GM23248 (cell line): Measurements from ENCODE around the gene PTPRN. TPM values are rescaled to one million over a fixed set of nuclear protein-coding genes. Genes with fewer than 3 reads are reported as not detected.

ENCODE experiments used
- DNase-seq: peaks from one replicate; pipeline ENCODE4 v3.0.0-alpha.2; 2015
- H2AFZ ChIP-seq: fragments of 200-600 bp; sonication (generic); 2 replicates; pipeline ENCODE4 v1.6.1; 2016; ENCODE audit warnings: antibody characterized with exemption
- H3F3A ChIP-seq: fragments of 200-600 bp; sonication (generic); 2 replicates; pipeline ENCODE4 v1.6.1; 2016; ENCODE audit warnings: mild to moderate bottlenecking, antibody characterized with exemption, mixed run types; ENCODE audit not compliant: insufficient read depth
- H3K27ac ChIP-seq: fragments of 200-600 bp; sonication (generic); 2 replicates; pipeline ENCODE4 v1.5.1; 2016; ENCODE audit warnings: mild to moderate bottlenecking
- H3K27me3 ChIP-seq: fragments of 200-600 bp; sonication (generic); replicated peaks from 2 replicates; pipeline ENCODE4 v1.6.1; 2016; ENCODE audit warnings: mild to moderate bottlenecking; ENCODE audit not compliant: insufficient read depth
- H3K36me3 ChIP-seq: fragments of 200-600 bp; sonication (generic); 2 replicates; pipeline ENCODE4 v1.6.1; 2016; ENCODE audit warnings: low read depth, mild to moderate bottlenecking
- H3K4me1 ChIP-seq: fragments of 200-600 bp; sonication (generic); 2 replicates; pipeline ENCODE4 v1.6.1; 2016; ENCODE audit warnings: mild to moderate bottlenecking; ENCODE audit not compliant: insufficient read depth
- H3K4me2 ChIP-seq: fragments of 200-600 bp; sonication (generic); one replicate; pipeline ENCODE4 v1.6.1; 2016; ENCODE audit warnings: mild to moderate bottlenecking; ENCODE audit not compliant: unreplicated experiment
- H3K4me3 ChIP-seq: fragments of 200-600 bp; sonication (generic); 2 replicates; pipeline ENCODE4 v1.5.1; 2016; ENCODE audit warnings: mild to moderate bottlenecking
- H3K79me2 ChIP-seq: fragments of 200-600 bp; sonication (generic); 2 replicates; pipeline ENCODE4 v1.6.1; 2016; ENCODE audit warnings: mild to moderate bottlenecking; ENCODE audit not compliant: insufficient read depth
- H3K9ac ChIP-seq: fragments of 200-600 bp; sonication (generic); 2 replicates; pipeline ENCODE4 v1.6.1; 2016; ENCODE audit warnings: mild to moderate bottlenecking
- H3K9me2 ChIP-seq: fragments of 200-600 bp; sonication (generic); 2 replicates; pipeline ENCODE4 v1.6.1; 2016; ENCODE audit warnings: mixed run types, mild to moderate bottlenecking, moderate library complexity; ENCODE audit not compliant: insufficient read depth
- H3K9me3 ChIP-seq: fragments of 200-600 bp; sonication (generic); one replicate; pipeline ENCODE4 v1.6.1; 2017; ENCODE audit warnings: low read depth
- H4K20me1 ChIP-seq: fragments of 200-600 bp; sonication (generic); 2 replicates; pipeline ENCODE4 v1.6.0; 2016; ENCODE audit not compliant: insufficient read depth
- EZH2 ChIP-seq: fragments of 200-600 bp; sonication (generic); IDR thresholded peaks from 2 replicates; pipeline ENCODE4 v1.6.1; 2018; ENCODE audit warnings: antibody characterized with exemption, mild to moderate bottlenecking; ENCODE audit not compliant: insufficient read depth, poor library complexity, severe bottlenecking
- EZH2phosphoT487 ChIP-seq: fragments of 200-600 bp; sonication (generic); IDR thresholded peaks from 2 replicates; pipeline ENCODE4 v1.6.1; 2018; ENCODE audit warnings: antibody characterized with exemption, moderate library complexity, mild to moderate bottlenecking, low read depth; ENCODE audit not compliant: insufficient read depth
- WGBS, 2 experiments: methylation state at CpG; one replicate each; pipeline ENCODE4 v1.1.6; 2015 to 2017; ENCODE audit warnings: low lambda C conversion rate in 2 of 2, low coverage in 1 of 2; ENCODE audit errors: missing lambda C conversion rate in 2 of 2; 5-methylcytosine and 5-hydroxymethylcytosine counted together
- in situ Hi-C: fragments of 300-500 bp; cut with MboI; formaldehyde crosslinking; loops from 2 replicates; pipeline ENCODE4 v1.15.0; 2020
- polyA plus RNA-seq: library from polyadenylated mRNA; unstranded; fragments of >200 nt; fragmentation: Nextera tagmentation; extraction: Ambion mirVana; gene quantifications from 2 replicates; pipeline ENCODE4 v1.2.1, GENCODE V29; 2016
- total RNA-seq: library from RNA; depleted of rRNA; stranded (reverse); fragments of >200 nt; shearing (Covaris generic); gene quantifications from 2 replicates; pipeline ENCODE4 v1.2.3, GENCODE V29; 2014

Gene PTPRN
- total and polyA plus RNA-seq, 2 experiments from 2014 or later: 29.2 to 54.1 TPM

- Histone ChIP-seq H3K4me3 (no peak overlapping the region), H3F3A (peaks cover 8% of the 10 kb centered on the region), H3K4me1 (peaks cover 25% of the 10 kb centered on the region), H3K27ac (peak overlapping the region; percentile 33; the same call in 1 of the 2 replicates), H3K79me2 (peaks cover 8% of the 10 kb centered on the region; the same call in 1 of the 2 replicates), H3K9me3 (no peaks in the 10 kb centered on the region), H4K20me1 (no peaks in the 10 kb centered on the region), H3K36me3 (no peaks in the 10 kb centered on the region), H3K9me2 (no peaks in the 10 kb centered on the region), H3K4me2 (peak overlapping the region; percentile 50), H3K27me3 (no peaks in the 10 kb centered on the region), H3K9ac (peak overlapping the region; percentile 38; the same call in 1 of the 2 replicates), H2AFZ (no peak overlapping the region)
- WGBS, 2 experiments: 75 to 77% methylated on average over 11 to 12 of the region's 12 CpGs
- no peak for DNase-seq
- TF ChIP-seq EZH2 (no peak), EZH2phosphoT487 (no peak)
- in situ Hi-C loops: no loop called here
These were observed 23.8 kb downstream of the PTPRN start for GRCh38 chr2:219285373-219285735.

DNA sequence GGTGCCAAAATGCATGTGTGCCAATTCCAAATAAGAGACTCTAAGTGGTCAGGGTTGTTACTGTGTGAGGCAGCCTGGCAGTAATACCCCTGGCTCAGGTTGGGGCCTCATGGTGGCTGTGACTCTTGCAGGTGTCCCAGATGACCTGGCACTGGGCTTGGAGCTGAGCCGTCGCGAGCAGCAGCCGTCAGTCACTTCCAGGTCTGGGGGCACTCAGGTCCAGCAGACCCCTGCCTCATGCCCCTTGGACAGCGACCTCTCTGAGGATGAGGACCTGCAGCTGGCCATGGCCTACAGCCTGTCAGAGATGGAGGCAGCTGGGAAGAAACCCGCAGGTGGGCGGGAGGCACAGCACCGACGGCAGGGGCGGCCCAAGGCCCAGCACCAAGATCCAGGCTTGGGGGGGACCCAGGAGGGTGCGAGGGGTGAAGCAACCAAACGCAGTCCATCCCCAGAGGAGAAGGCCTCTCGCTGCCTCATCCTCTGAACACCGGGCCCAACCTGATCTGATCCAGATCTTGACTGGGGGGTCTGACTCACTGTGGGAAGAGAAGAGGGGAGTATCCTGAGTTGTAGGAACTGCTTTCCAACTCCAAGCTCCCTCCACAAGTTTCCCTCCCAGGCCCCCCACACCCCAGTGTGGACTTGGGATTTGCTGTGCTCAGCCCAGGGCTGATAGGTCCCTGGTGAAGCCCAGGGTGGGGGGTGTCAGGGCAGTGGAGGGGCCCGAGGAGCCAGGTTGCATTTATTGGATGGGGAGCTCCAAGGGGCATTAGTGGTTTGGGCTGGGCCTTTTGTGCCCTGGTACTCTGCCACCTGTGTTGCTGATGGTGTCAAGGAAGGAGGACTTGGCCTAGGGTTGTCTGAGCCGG is 24.5 kb downstream of the PTPRN start:
- no peaks in the 10 kb centered on the region for H3K36me3 ChIP-seq
- H3K27ac ChIP-seq: peak overlapping the region; percentile 33; the same call in 1 of the 2 replicates
- no peaks in the 10 kb centered on the region for H3K9me3 ChIP-seq
- peaks cover 29% of the 10 kb centered on the region for H3K4me1 ChIP-seq
- H3K9ac ChIP-seq: no peak overlapping the region
- H4K20me1 ChIP-seq: no peaks in the 10 kb centered on the region
- H3K27me3 ChIP-seq: no peaks in the 10 kb centered on the region
- H3K79me2 ChIP-seq: peaks cover 14% of the 10 kb centered on the region; the same call in 1 of the 2 replicates
- in situ Hi-C loops: no loop called here
- H2AFZ ChIP-seq: no peak overlapping the region
- TF ChIP-seq EZH2phosphoT487: no peak
- no peak for TF ChIP-seq EZH2
- H3K9me2 ChIP-seq: no peaks in the 10 kb centered on the region
- no peak overlapping the region for H3K4me3 ChIP-seq
- 89 to 91% methylated on average over 16 of the region's 16 CpGs for WGBS, 2 experiments
- DNase-seq: peak; percentile 42
- H3K4me2 ChIP-seq: no peak overlapping the region
- H3F3A ChIP-seq: peaks cover 8% of the 10 kb centered on the region

GRCh38 chr2:219282943-219283581 is 26.1 kb downstream of the PTPRN start:
- Histone ChIP-seq H3F3A (peaks cover 8% of the 10 kb centered on the region), H4K20me1 (no peaks in the 10 kb centered on the region), H3K4me3 (no peak overlapping the region), H2AFZ (no peak overlapping the region), H3K9me3 (no peaks in the 10 kb centered on the region), H3K9ac (no peak overlapping the region), H3K27me3 (no peaks in the 10 kb centered on the region), H3K79me2 (peaks cover 15% of the 10 kb centered on the region; the same call in 1 of the 2 replicates), H3K36me3 (no peaks in the 10 kb centered on the region), H3K4me1 (peaks cover 27% of the 10 kb centered on the region), H3K4me2 (no peak overlapping the region), H3K9me2 (no peaks in the 10 kb centered on the region), H3K27ac (no peak overlapping the region)
- no peak for DNase-seq
- TF ChIP-seq EZH2: no peak
- no peak for TF ChIP-seq EZH2phosphoT487
- 88% methylated on average over 14 to 17 of the region's 17 CpGs for WGBS, 2 experiments
- in situ Hi-C loops: no loop called here

- no peak overlapping the region for H3K4me3 ChIP-seq
- no peaks in the 10 kb centered on the region for H4K20me1 ChIP-seq
- no peaks in the 10 kb centered on the region for H3K27me3 ChIP-seq
- H3K4me1 ChIP-seq: peaks cover 30% of the 10 kb centered on the region
- H3K4me2 ChIP-seq: no peak overlapping the region
- no peaks in the 10 kb centered on the region for H3K9me3 ChIP-seq
- peaks cover 10% of the 10 kb centered on the region for H3F3A ChIP-seq
- no peak overlapping the region for H3K27ac ChIP-seq
- WGBS, 2 experiments: 69 to 75% methylated on average over 5 of the region's 5 CpGs
- in situ Hi-C loops: no loop called here
- no peaks in the 10 kb centered on the region for H3K9me2 ChIP-seq
- no peak for DNase-seq
- H3K36me3 ChIP-seq: no peaks in the 10 kb centered on the region
- H3K9ac ChIP-seq: no peak overlapping the region
- TF ChIP-seq EZH2: no peak
- H3K79me2 ChIP-seq: peaks cover 15% of the 10 kb centered on the region; the same call in 1 of the 2 replicates
- no peak overlapping the region for H2AFZ ChIP-seq
These were observed 26.8 kb downstream of the PTPRN start for GRCh38 chr2:219282375-219282774.
